Measurements from ENCODE around the gene PHKA2.
A peak's percentile ranks its signal among the peaks of the same experiment; 100 is the strongest.
"Not testable (repeated sequence)": the region's sequence is repeated elsewhere in the genome, so short reads cannot be mapped to it uniquely, and the experiment has no call there.

PHKA2 gene

GRCh38 chrX:18980262-18980661 lies 3.7 kb downstream of the PHKA2 start:
- DNase-seq: not testable (repeated sequence)

DNA sequence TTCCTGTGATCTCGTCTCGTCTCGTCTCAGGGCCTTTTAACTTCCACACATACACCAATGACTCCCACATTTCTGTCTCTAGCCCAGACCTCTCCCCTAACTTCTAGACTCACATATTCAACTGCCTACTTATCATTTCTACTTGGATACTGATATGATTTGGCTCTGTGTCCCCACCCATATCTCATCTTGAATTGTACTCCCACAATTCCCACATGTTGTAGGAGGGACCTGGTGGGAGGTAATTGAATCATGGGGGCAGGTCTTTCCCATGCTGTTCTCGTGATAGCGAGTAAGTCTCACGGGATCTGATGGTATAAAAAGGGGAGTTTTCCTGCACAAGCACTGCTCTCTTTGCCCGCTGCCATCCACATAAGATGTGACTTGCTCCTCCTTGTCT lies 8.9 kb downstream of the PHKA2 start:
- no peak for DNase-seq

DNA sequence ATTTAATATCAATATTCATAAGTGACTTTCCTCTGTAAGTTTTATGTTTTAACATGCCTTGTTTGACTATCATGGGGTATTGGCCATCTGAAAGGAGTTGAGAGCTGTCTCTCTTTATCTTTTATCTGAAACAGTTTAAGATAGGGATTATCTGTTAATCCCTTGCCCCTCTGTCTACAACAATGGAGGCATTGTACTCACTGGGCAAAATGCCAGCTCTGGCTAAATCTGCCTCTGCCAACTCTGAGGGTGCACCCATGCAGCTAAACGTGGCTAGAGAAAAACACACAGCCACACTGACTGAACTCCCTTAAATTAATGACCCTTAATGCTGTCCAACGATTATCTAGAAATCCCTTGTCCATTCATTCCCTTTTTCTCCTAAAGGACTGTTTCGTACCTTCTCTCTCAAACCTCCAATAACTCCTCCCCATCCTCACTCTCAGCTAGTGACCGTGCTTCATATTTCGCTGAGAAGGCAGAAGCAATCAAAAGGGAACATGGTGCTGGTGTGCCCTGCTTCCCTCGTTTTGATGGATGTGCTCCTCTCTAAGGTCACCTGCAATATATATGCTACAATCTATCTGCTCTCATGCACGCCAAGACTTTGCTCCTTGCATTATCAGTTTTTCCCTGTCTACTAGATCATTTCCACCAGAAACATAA lies 10.3 kb downstream of the PHKA2 start:
- peak in 28 of 56 donors; percentile 0 to 67 (median 12) for DNase-seq

DNA sequence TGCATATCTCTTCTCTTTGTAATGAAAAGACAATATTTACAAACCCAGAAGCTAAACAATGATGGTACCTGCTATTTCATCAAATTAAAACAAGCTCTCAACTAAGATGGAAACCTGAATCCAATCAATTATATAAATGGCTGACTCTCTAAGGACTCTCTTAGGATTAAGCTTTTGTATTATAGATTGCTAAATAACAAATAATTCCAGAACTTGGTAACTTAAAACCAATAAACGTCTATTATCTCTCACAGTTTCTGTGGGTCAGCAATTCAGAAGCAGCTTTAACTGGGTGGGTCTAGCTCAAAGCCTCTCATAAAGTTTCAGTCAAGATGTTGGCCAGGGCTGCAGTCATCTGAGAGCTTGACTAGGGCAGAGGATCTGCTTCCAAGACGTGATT lies 12.4 kb downstream of the PHKA2 start:
- DNase-seq: no peak

DNA sequence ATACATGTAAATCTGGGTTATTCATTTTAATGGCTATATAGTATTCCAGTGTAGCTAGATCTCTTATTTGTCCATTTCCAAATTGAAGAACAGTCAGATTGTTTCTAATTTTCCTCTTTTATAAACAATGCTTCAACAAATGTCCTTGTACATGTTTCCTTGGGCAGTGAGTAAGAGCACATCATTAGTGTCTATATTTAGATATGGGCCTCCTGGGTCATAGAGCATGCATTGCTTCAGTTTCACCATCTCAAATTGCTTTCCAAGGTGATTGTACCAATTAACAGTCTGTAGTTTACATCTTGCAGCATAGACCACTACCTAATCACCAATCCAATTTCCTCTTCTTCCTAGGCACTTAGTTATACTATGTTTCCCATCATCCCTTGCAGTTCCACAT lies 13.4 kb downstream of the PHKA2 start:
- DNase-seq: no peak

DNA sequence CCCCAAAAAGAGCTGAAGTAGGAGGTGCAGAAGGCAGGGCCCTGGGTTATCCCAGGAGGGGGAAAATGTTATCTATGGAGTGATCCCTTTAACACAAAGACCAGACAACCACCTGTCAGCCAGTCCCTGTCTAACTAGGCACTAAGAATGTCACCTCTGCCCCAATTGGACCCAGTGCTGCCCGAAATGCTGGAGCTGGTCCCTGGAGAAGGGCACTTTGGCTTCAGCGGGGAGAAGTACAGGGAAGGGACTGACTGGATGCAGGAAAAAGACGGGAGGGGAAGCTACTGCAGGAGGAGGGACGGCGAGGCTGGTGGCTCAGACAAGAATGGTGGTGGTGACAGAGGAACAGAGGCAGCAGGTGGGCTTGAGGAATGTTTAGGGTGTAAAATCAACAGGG lies 17.3 kb downstream of the PHKA2 start:
- no peak for DNase-seq

GRCh38 chrX:18964901-18965300 lies 19.0 kb downstream of the PHKA2 start:
- no peak for DNase-seq

- DNase-seq: no peak
These were observed 19.9 kb downstream of the PHKA2 start for GRCh38 chrX:18964026-18964425.

DNA sequence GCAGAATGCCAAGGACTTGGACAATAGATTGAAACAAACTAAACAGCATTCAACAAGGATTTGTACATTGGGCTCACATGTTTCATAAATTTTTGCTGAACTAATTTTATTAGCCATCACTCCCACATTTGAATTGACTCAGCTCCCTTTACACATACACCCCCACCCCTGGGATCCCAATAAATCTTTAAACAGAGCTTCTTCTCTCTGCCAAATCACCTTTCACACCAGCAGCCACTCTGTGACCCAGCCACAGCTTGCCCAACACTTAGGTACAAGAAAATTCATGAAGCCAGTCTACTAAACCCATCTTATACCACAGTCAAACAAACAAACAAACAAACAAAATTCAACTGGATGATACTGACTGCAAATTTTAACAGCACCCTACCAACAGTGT lies 21.6 kb downstream of the PHKA2 start:
- DNase-seq: no peak

GRCh38 chrX:18961686-18962085 lies 22.2 kb downstream of the PHKA2 start:
- no peak for DNase-seq

DNA sequence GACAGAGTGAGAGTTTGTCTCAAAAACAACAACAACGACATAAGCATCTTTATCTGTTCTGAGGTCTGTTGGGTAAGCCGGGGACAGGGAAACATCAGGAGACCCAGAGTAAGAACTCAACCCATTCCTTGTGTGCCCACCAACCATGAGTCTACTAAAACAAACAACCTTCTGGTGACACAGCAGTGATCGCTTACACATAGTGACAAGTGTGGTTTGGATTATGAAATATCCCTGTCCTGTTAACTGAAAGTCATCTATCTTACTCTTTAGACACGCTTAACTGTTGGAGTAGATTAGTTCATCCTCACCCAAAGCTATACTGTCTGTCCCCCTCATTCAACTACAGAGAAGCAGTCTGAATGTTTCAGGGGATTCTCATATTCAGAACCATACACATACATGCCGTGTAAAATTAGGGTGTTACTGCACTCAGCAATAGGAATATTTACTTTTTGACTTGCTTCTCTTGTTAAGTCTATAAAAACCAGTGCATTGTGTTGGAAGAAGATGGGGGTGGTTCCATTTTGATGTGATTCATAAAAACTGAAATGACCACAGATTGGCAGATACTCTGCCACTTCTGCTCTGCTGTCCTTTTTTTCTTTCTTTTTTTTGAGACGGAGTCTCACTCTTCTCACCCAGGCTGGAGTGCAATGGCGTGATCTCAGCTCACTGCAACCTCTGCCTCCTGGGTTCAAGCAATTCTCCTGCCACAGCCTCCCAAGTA lies 27.4 kb downstream of the PHKA2 start:
- no peak for DNase-seq

GRCh38 chrX:18955676-18956075 lies 28.2 kb downstream of the PHKA2 start:
- DNase-seq: no peak

GRCh38 chrX:18951032-18951431 lies 32.9 kb downstream of the PHKA2 start:
- no peak for DNase-seq

GRCh38 chrX:18949944-18950301 lies 34.0 kb downstream of the PHKA2 start:
- DNase-seq: no peak

- DNase-seq: no peak
These were observed 34.5 kb downstream of the PHKA2 start for GRCh38 chrX:18949291-18949943.

- no peak for DNase-seq
These were observed 37.3 kb downstream of the PHKA2 start for GRCh38 chrX:18946611-18947010.

DNA sequence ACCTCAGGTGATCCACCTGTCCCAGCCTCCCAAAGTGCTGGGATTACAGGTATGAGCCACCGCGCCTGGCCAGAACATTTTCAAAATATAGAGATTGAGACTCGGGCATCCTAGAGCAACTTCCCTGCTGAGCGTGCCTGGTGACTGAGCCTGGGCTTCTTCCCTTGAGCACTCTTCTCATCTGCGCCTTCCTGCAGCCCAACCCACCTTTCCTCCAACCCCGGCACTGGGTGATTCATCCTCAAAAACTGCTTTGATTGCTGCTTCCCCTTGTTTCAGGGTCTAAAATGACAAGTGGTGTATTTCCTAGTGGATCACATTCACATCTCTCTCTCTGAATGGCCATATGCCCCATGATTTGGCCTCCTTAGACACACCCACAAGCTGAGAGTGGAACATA lies 37.8 kb downstream of the PHKA2 start:
- no peak for DNase-seq

- DNase-seq: no peak
These were observed 38.4 kb downstream of the PHKA2 start for GRCh38 chrX:18945483-18945882.

- DNase-seq: no peak
These were observed 39.4 kb downstream of the PHKA2 start for GRCh38 chrX:18944482-18944881.

DNA sequence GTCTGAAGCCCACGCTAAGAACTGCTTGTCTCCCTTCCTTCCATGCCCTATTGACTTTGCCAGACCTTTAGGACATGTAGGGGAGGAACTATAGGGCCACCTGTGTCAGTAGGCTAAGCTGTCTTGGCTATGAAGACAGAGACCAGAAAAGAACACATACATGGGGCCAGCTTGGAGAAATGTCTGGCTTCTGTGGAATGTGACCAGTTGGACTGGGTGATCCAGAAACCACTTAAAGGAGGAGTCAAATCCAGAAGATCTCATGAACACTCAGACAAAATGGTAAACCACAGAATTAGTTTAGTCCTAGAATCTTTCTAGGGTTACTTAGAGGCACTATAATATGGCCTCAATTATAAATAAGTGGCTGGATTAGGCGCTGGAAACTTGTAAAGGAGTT lies 42.0 kb downstream of the PHKA2 start:
- DNase-seq: no peak

DNA sequence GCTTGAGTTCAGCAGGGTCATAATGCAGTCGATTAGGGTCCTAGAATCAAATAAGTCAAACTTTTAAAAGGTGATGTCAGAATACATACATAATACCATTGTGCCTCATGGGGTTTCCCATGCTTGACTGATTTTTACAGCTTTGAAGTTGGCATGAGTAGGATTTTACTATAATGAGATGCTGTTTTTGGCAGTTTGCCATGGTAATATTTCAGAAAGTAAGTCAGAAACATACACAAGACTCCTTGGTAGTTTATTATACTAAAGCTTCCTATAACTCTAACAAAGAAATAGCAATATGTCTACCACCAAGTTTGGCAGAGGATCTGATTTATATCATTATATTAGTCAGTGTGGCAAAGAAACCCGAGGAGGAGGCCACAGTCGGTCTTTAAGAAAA lies 45.2 kb downstream of the PHKA2 start:
- DNase-seq: no peak

- no peak for DNase-seq
These were observed 46.7 kb downstream of the PHKA2 start for GRCh38 chrX:18937173-18937572.

DNA sequence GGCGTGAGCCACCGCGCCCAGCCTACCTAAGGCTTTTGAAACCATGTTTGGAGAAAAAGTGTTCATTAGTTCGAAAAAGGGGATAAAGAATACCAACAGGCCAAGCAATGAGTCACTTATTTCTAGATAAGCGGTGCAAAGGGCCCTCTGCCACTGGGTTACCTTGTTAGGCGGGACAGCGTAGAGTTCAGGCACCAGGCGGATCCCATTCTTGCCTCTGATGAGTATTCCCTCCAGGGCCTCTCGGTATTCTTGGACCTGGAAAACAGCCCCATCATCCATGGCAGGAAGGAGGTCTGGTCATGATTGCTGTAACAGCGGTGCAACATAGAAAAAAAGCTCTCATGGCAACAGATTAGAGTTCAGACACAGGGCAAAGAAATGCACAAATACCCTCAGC lies 48.0 kb downstream of the PHKA2 start:
- no peak for DNase-seq

Data from amygdala (tissue), 56 donors.